Sigmoid colon (tissue), 3 donors: ENCODE results near the gene ZFP92.

ENCODE experiments used
- POLR2A ChIP-seq, 2 donors: fragments of 450-650 bp; IDR thresholded peaks; one replicate each; pipeline ENCODE4 v1.6.1; 2016; ENCODE audit warnings: antibody characterized with exemption in 2 of 2, mild to moderate bottlenecking in 2 of 2, moderate library complexity in 2 of 2
- TF ChIP-seq, protein P1 (sequence below), 4 experiments: fragments of 450-650 bp in 3 of 4; fragments of 200-600 bp in 1 of 4; IDR thresholded peaks; one replicate each; pipeline ENCODE4 v1.5.1; 2016 to 2019; ENCODE audit warnings: antibody characterized with exemption in 4 of 4, mild to moderate bottlenecking in 3 of 4, moderate library complexity in 2 of 4

- TF ChIP-seq POLR2A (IDR thresholded peaks at IDR 0.05) = no peak
- TF ChIP-seq, protein P1, sequence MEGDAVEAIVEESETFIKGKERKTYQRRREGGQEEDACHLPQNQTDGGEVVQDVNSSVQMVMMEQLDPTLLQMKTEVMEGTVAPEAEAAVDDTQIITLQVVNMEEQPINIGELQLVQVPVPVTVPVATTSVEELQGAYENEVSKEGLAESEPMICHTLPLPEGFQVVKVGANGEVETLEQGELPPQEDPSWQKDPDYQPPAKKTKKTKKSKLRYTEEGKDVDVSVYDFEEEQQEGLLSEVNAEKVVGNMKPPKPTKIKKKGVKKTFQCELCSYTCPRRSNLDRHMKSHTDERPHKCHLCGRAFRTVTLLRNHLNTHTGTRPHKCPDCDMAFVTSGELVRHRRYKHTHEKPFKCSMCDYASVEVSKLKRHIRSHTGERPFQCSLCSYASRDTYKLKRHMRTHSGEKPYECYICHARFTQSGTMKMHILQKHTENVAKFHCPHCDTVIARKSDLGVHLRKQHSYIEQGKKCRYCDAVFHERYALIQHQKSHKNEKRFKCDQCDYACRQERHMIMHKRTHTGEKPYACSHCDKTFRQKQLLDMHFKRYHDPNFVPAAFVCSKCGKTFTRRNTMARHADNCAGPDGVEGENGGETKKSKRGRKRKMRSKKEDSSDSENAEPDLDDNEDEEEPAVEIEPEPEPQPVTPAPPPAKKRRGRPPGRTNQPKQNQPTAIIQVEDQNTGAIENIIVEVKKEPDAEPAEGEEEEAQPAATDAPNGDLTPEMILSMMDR (IDR thresholded peaks at IDR 0.05) = no peak
Observed at GRCh38 chrX:153378607-153379006, 32.7 kb upstream of the ZFP92 start.
